ENCODE results near the gene ATM.

- TF ChIP-seq FOXM1 (IDR thresholded peaks at IDR 0.05; ENCODE audit: borderline replicate concordance) (no peak), HDGF (IDR thresholded peaks at IDR 0.05; ENCODE audit: borderline replicate concordance) (no peak), LEF1 (IDR thresholded peaks at IDR 0.05; ENCODE audit: borderline replicate concordance) (no peak), ARNT (IDR thresholded peaks at IDR 0.05) (no peak), BHLHE40 (IDR thresholded peaks at IDR 0.05; ENCODE audit: borderline replicate concordance) (no peak)
Measured at GRCh38 chr11:108206171-108206570, 16.7 kb upstream of the ATM start.

All from HEK293T (cell line).